GM21619 (cell line): ENCODE measurements around the gene TNIK.

ENCODE experiments used
- ATAC-seq: cut with Tn5 transposase; IDR thresholded peaks from one replicate; pipeline ENCODE4 v1.9.1; 2021; ENCODE audit not compliant: unreplicated experiment

The TNIK gene

GRCh38 chr3:171058873-171059603, 401.2 kb downstream of the TNIK start:
- no peak for ATAC-seq

- ATAC-seq, result no peak
These were observed 402.1 kb downstream of the TNIK start for GRCh38 chr3:171058058-171058457.

- ATAC-seq, result peak; percentile 65
These were observed 403.1 kb downstream of the TNIK start for GRCh38 chr3:171057072-171057471.

GRCh38 chr3:171056528-171056927, 403.7 kb downstream of the TNIK start:
- ATAC-seq, result no peak

- no peak for ATAC-seq
These were observed 404.6 kb downstream of the TNIK start for GRCh38 chr3:171055336-171056178.

GRCh38 chr3:171054921-171055320, 405.3 kb downstream of the TNIK start:
- no peak for ATAC-seq

- no peak for ATAC-seq
These were observed 406.0 kb downstream of the TNIK start for GRCh38 chr3:171054231-171054630.

- peak; percentile 88 for ATAC-seq
These were observed 410.3 kb downstream of the TNIK start for GRCh38 chr3:171049861-171050444.

- no peak for ATAC-seq
These were observed 413.4 kb downstream of the TNIK start for GRCh38 chr3:171046760-171047159.

GRCh38 chr3:171044835-171045793, 415.1 kb downstream of the TNIK start:
- no peak for ATAC-seq

GRCh38 chr3:171044384-171044783, 415.8 kb downstream of the TNIK start:
- no peak for ATAC-seq

- no peak for ATAC-seq
These were observed 420.5 kb downstream of the TNIK start for GRCh38 chr3:171039674-171040073.

GRCh38 chr3:171038342-171038741, 421.9 kb downstream of the TNIK start:
- no peak for ATAC-seq

GRCh38 chr3:171028779-171029232, 431.4 kb downstream of the TNIK start:
- ATAC-seq, result no peak

GRCh38 chr3:171028025-171028778, 432.0 kb downstream of the TNIK start:
- peak; percentile 72 for ATAC-seq

- no peak for ATAC-seq
These were observed 433.5 kb downstream of the TNIK start, which contains the start of gene SLC2A2 for GRCh38 chr3:171026597-171027293. Gene SLC2A2 (minus strand): TSS chr3:171026720. CDS start chr3:171026670, 50 bp downstream.

GRCh38 chr3:171023566-171023965, 436.6 kb downstream of the TNIK start:
- ATAC-seq, result no peak

- ATAC-seq, result no peak
These were observed 438.8 kb downstream of the TNIK start for GRCh38 chr3:171021377-171021776.
